ENCODE data around the gene CYP3A5.
A peak's percentile ranks its signal among the peaks of the same experiment; 100 is the strongest.

CYP3A5 gene

GRCh38 chr7:99605527-99605926, 74.3 kb downstream of the CYP3A5 start (continued):
- no peak for TF ChIP-seq ZBTB44 (tag by site-specific recombination; IDR thresholded peaks at IDR 0.05)

DNA sequence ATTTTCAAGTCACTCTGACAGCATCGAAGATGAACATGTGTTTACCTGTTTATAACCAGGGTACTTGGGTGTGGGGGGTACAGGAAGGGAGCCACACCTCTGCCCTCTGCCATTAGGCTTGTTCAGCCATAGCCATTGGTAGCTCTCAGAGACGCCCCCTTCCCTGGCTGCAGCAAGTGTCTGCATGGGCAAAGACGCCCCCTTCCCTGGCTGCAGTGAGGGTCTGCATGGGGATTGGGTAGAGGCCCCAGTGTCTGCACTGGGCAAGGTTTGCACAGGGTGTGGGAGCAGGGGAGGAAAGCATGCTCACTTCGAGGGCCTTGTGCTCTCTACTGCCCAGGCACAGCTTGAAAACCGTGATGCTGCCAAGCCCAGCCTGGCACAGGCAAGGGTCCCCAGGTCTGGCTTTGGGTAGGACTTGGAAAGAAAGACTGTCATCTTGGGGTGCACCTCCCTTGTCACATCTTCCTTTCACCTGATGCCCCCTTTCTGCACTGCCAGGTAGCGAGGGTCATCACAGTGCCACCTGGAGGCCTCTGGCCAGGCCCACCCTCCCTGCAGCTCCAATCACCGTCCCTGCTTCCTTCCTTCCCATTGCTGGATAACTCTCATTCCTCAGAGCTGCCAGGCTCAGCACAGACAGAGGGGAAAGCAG, 78.0 kb downstream of the CYP3A5 start:
- Histone ChIP-seq H3K36me3 (ENCODE audit: control insufficient read depth in 2 of 2, insufficient read depth in 1 of 2, low read length in 2 of 2) (no peaks in the 10 kb centered on the region), H3K4me3 (ENCODE audit: low read depth, low read length) (no peak overlapping the region), H3K9me3 (ENCODE audit: control insufficient read depth, insufficient read depth, low read depth, low read length) (no peaks in the 10 kb centered on the region), H3K27ac (ENCODE audit: extremely low read depth, low read depth, low read length) (no peak overlapping the region), H3K4me1 (ENCODE audit: control insufficient read depth, insufficient read depth, low read length) (no peaks in the 10 kb centered on the region)
- CTCF ChIA-PET, result interaction anchor here (0.8 kb wide), 1 partner anchor 14 kb away, joined by 3 read pairs; no protein-coding TSS in a partner anchor
- TF ChIP-seq, protein P1, sequence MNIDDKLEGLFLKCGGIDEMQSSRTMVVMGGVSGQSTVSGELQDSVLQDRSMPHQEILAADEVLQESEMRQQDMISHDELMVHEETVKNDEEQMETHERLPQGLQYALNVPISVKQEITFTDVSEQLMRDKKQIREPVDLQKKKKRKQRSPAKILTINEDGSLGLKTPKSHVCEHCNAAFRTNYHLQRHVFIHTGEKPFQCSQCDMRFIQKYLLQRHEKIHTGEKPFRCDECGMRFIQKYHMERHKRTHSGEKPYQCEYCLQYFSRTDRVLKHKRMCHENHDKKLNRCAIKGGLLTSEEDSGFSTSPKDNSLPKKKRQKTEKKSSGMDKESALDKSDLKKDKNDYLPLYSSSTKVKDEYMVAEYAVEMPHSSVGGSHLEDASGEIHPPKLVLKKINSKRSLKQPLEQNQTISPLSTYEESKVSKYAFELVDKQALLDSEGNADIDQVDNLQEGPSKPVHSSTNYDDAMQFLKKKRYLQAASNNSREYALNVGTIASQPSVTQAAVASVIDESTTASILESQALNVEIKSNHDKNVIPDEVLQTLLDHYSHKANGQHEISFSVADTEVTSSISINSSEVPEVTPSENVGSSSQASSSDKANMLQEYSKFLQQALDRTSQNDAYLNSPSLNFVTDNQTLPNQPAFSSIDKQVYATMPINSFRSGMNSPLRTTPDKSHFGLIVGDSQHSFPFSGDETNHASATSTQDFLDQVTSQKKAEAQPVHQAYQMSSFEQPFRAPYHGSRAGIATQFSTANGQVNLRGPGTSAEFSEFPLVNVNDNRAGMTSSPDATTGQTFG (tag by site-specific recombination; IDR thresholded peaks at IDR 0.05; ENCODE audit: borderline replicate concordance), result no peak
- peak; percentile 58 for TF ChIP-seq CTCF (tag by site-specific recombination; IDR thresholded peaks at IDR 0.05)
- POLR2A ChIA-PET, result no interaction called here

DNA sequence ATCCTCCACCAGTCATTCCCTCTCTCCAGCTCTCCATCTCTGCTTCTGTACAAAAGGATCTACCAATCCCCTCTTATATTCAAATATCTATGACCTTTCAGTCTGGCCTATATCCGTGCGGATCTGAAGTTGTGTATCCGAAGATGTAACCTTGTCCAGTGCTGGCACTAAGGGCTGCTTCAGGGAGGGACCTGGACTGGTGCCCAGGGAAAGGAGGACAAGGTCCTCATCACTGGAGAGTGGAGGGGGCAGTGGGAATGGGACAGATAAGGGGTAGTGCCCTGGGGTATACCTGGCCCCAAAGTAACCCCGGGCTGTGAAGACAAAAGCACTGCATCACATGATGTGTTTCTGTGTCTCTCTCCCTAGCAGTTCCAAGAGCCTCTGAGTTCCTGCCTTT, 80.0 kb downstream of the CYP3A5 start:
- TF ChIP-seq ZNF202 (tag by site-specific recombination; IDR thresholded peaks at IDR 0.05; ENCODE audit: borderline replicate concordance), result no peak
- TF ChIP-seq ZNF692 (tag by site-specific recombination; IDR thresholded peaks at IDR 0.05), result no peak
- no peak for TF ChIP-seq HOXD13 (CRISPR knock-in tag; IDR thresholded peaks at IDR 0.05; ENCODE audit: borderline replicate concordance)
- no peak for TF ChIP-seq ZNF629 (tag by site-specific recombination; IDR thresholded peaks at IDR 0.05)
- TF ChIP-seq BCL11B (tag by site-specific recombination; IDR thresholded peaks at IDR 0.05; ENCODE audit: low read depth), result no peak
- TF ChIP-seq SP3 (tag by site-specific recombination; IDR thresholded peaks at IDR 0.05), result no peak
- TF ChIP-seq, protein P2, sequence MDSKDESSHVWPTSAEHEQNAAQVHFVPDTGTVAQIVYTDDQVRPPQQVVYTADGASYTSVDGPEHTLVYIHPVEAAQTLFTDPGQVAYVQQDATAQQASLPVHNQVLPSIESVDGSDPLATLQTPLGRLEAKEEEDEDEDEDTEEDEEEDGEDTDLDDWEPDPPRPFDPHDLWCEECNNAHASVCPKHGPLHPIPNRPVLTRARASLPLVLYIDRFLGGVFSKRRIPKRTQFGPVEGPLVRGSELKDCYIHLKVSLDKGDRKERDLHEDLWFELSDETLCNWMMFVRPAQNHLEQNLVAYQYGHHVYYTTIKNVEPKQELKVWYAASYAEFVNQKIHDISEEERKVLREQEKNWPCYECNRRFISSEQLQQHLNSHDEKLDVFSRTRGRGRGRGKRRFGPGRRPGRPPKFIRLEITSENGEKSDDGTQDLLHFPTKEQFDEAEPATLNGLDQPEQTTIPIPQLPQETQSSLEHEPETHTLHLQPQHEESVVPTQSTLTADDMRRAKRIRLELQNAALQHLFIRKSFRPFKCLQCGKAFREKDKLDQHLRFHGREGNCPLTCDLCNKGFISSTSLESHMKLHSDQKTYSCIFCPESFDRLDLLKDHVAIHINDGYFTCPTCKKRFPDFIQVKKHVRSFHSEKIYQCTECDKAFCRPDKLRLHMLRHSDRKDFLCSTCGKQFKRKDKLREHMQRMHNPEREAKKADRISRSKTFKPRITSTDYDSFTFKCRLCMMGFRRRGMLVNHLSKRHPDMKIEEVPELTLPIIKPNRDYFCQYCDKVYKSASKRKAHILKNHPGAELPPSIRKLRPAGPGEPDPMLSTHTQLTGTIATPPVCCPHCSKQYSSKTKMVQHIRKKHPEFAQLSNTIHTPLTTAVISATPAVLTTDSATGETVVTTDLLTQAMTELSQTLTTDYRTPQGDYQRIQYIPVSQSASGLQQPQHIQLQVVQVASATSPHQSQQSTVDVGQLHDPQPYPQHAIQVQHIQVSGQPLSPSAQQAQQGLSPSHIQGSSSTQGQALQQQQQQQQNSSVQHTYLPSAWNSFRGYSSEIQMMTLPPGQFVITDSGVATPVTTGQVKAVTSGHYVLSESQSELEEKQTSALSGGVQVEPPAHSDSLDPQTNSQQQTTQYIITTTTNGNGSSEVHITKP (tag by site-specific recombination; IDR thresholded peaks at IDR 0.05), result no peak
- no peak for TF ChIP-seq ZNF610 (tag by site-specific recombination; IDR thresholded peaks at IDR 0.05; ENCODE audit: borderline replicate concordance)
- ChIA-PET POLR2A (no interaction called here), CTCF (no interaction called here)
- H3K27ac ChIP-seq (ENCODE audit: extremely low read depth, low read depth, low read length), result no peak overlapping the region
- no peak overlapping the region for H3K4me3 ChIP-seq (ENCODE audit: low read depth, low read length)
- no peaks in the 10 kb centered on the region for H3K4me1 ChIP-seq (ENCODE audit: control insufficient read depth, insufficient read depth, low read length)
- H3K36me3 ChIP-seq (ENCODE audit: control insufficient read depth in 2 of 2, insufficient read depth in 1 of 2, low read length in 2 of 2), result no peaks in the 10 kb centered on the region
- no peaks in the 10 kb centered on the region for H3K9me3 ChIP-seq (ENCODE audit: control insufficient read depth, insufficient read depth, low read depth, low read length)
